GM12892 (cell line): ENCODE measurements around the gene WASF1.

Source experiments
- POLR2A ChIP-seq: IDR thresholded peaks from 2 replicates; pipeline ENCODE4 v1.6.1; 2011; ENCODE audit warnings: low read depth, low read length, control low read depth
- POLR2AphosphoS5 ChIP-seq: IDR thresholded peaks from 2 replicates; pipeline ENCODE4 v1.6.1; 2011; ENCODE audit warnings: low read depth, low read length, control low read depth

- TF ChIP-seq POLR2AphosphoS5: no peak
- no peak for TF ChIP-seq POLR2A
Measured at GRCh38 chr6:110114004-110114403, 65.5 kb downstream of the WASF1 start.
